SU-DHL-6 (cell line): ENCODE results near the gene CHD5.

ENCODE experiments used
- EZH2phosphoT487 ChIP-seq: fragments of 200-600 bp; sonication (generic), shearing (Covaris generic); conservative IDR thresholded peaks from 2 replicates; pipeline ENCODE4 v1.6.1; 2018; ENCODE audit warnings: mild to moderate bottlenecking, antibody characterized with exemption, low read length, moderate library complexity, mixed read lengths
- TF ChIP-seq, protein P1 (sequence below): fragments of 200-600 bp; sonication (generic); IDR thresholded peaks from one replicate; pipeline ENCODE4 v1.5.1; 2017; ENCODE audit warnings: antibody characterized with exemption, mild to moderate bottlenecking, low read length, moderate library complexity; ENCODE audit not compliant: insufficient read depth, poor library complexity, severe bottlenecking

GRCh38 chr1:6224718-6225117, 44.6 kb upstream of the CHD5 start:
- TF ChIP-seq, protein P1, sequence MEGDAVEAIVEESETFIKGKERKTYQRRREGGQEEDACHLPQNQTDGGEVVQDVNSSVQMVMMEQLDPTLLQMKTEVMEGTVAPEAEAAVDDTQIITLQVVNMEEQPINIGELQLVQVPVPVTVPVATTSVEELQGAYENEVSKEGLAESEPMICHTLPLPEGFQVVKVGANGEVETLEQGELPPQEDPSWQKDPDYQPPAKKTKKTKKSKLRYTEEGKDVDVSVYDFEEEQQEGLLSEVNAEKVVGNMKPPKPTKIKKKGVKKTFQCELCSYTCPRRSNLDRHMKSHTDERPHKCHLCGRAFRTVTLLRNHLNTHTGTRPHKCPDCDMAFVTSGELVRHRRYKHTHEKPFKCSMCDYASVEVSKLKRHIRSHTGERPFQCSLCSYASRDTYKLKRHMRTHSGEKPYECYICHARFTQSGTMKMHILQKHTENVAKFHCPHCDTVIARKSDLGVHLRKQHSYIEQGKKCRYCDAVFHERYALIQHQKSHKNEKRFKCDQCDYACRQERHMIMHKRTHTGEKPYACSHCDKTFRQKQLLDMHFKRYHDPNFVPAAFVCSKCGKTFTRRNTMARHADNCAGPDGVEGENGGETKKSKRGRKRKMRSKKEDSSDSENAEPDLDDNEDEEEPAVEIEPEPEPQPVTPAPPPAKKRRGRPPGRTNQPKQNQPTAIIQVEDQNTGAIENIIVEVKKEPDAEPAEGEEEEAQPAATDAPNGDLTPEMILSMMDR = no peak
- no peak for TF ChIP-seq EZH2phosphoT487
